ENCODE measurements around the gene CLRN1. TPM values are rescaled to one million over a fixed set of nuclear protein-coding genes. Genes with fewer than 3 reads are reported as not detected.

The CLRN1 gene
- total and polyA plus RNA-seq, 2 experiments from 2014 or later = 0.45 to 0.69 TPM

DNA sequence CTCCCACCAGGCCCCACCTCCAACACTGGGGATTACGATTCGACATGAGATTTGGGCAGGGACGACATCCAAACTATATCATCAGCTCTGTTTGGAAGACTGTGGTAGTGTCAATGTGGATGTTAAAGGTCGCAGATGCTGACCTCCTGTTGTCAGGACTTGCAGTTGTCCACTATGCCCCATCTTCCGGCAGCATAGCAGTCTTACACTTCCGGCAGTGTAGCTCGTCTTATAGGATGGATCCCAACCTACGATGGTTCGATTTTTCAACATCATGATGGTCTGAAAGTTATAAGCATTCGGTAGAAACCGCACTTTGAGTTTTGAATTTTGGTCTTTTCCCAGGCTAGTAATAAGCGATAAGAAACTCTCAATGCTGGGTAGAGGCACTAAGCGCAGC lies 20.6 kb downstream of the CLRN1 start:
- TF ChIP-seq ZNF114 (CRISPR knock-in tag; IDR thresholded peaks at IDR 0.05) = no peak
- no peak for TF ChIP-seq STAT1 (IDR thresholded peaks at IDR 0.05; ENCODE audit: unreplicated experiment)
- TF ChIP-seq, protein P1, sequence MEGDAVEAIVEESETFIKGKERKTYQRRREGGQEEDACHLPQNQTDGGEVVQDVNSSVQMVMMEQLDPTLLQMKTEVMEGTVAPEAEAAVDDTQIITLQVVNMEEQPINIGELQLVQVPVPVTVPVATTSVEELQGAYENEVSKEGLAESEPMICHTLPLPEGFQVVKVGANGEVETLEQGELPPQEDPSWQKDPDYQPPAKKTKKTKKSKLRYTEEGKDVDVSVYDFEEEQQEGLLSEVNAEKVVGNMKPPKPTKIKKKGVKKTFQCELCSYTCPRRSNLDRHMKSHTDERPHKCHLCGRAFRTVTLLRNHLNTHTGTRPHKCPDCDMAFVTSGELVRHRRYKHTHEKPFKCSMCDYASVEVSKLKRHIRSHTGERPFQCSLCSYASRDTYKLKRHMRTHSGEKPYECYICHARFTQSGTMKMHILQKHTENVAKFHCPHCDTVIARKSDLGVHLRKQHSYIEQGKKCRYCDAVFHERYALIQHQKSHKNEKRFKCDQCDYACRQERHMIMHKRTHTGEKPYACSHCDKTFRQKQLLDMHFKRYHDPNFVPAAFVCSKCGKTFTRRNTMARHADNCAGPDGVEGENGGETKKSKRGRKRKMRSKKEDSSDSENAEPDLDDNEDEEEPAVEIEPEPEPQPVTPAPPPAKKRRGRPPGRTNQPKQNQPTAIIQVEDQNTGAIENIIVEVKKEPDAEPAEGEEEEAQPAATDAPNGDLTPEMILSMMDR (conservative IDR thresholded peaks at IDR 0.05; ENCODE audit: low read depth in 2 of 2) = no peak
- TF ChIP-seq JUNB (IDR thresholded peaks at IDR 0.05; ENCODE audit: unreplicated experiment) = no peak
- TF ChIP-seq, protein P2, sequence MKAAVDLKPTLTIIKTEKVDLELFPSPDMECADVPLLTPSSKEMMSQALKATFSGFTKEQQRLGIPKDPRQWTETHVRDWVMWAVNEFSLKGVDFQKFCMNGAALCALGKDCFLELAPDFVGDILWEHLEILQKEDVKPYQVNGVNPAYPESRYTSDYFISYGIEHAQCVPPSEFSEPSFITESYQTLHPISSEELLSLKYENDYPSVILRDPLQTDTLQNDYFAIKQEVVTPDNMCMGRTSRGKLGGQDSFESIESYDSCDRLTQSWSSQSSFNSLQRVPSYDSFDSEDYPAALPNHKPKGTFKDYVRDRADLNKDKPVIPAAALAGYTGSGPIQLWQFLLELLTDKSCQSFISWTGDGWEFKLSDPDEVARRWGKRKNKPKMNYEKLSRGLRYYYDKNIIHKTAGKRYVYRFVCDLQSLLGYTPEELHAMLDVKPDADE (IDR thresholded peaks at IDR 0.05) = no peak
- no peak for TF ChIP-seq ZNF331 (CRISPR knock-in tag; IDR thresholded peaks at IDR 0.05; ENCODE audit: low read depth)
- TF ChIP-seq CREB1 (CRISPR knock-in tag; IDR thresholded peaks at IDR 0.05; ENCODE audit: low read depth) = no peak
- no peaks in the 10 kb centered on the region for H4K20me1 ChIP-seq (replicated peaks; ENCODE audit: insufficient read depth)
- Mint-ChIP-seq H3K36me3 (ENCODE audit: low read depth) (no peaks in the 10 kb centered on the region), H3K9me3 (no peaks in the 10 kb centered on the region), H3K27ac (no peak overlapping the region), H3K27me3 (ENCODE audit: insufficient read depth, low read depth, poor library complexity) (no peaks in the 10 kb centered on the region), H3K4me1 (no peaks in the 10 kb centered on the region), H3K4me3 (no peak overlapping the region)
- no peak for ATAC-seq
- H3K4me2 ChIP-seq = no peak overlapping the region
- no peak overlapping the region for H3K4me3 ChIP-seq
- DNase-seq (ENCODE audit: low spot score) = no peak
- no peaks in the 10 kb centered on the region for H3K4me1 ChIP-seq (ENCODE audit: insufficient read depth)
- H3K36me3 ChIP-seq (ENCODE audit: insufficient read depth) = no peaks in the 10 kb centered on the region
- no peaks in the 10 kb centered on the region for H3K9me2 ChIP-seq (ENCODE audit: insufficient read depth)
- no peaks in the 10 kb centered on the region for H3K27me3 ChIP-seq (ENCODE audit: insufficient read depth)
- no peaks in the 10 kb centered on the region for H3K79me2 ChIP-seq (replicated peaks; ENCODE audit: insufficient read depth)
- H3K27ac ChIP-seq (ENCODE audit: low read depth) = no peak overlapping the region
- H2AFZ ChIP-seq = 0 out of 2 replicates have a peak overlapping the region, but pooled peaks have one; percentile 23
- H3F3A ChIP-seq (replicated peaks; ENCODE audit: low read depth) = no peaks in the 10 kb centered on the region

DNA sequence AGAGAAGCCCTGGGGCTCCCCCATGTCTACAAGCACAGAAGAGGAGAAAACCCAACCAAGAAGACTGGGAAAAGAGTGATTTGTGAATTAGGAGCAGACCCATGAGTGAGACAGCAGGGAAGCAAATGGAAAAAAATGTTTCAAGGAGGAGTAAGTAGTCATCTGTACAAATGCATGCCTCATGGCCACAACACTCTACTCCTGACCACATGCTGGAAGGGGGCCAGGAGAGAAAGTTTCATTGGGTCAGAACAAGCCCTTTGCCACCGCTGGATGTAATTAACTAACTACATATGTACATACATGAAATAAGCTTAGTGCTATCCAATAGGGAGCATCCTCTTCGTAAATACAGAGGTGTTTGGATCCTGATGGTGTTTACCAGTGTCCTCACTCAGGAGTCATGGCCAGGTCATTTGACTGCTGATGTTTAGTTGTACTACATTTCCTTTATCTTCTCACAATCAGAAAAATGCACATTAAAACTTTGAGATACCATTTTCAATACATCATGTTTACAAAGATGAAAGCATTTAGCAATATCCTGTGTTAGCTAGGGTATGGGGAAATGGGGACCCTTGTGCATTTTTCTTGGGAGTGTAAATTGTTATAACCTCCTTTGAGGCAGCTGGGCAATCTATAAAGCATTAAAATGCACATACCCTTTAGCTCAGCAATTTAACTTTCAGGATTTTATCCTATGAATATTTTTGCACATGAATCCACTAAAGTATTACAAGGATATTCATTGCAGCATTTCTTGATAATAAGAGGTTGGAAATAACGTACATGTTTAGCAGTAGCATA lies 27.1 kb downstream of the CLRN1 start:
- no peaks in the 10 kb centered on the region for H3F3A ChIP-seq (replicated peaks; ENCODE audit: low read depth)
- Mint-ChIP-seq H3K4me3 (no peak overlapping the region), H3K27me3 (ENCODE audit: insufficient read depth, low read depth, poor library complexity) (no peaks in the 10 kb centered on the region), H3K4me1 (no peaks in the 10 kb centered on the region; the same call in 2 of the 3 replicates), H3K9me3 (peaks cover 7% of the 10 kb centered on the region), H3K36me3 (ENCODE audit: low read depth) (peaks cover 2% of the 10 kb centered on the region; the same call in 1 of the 3 replicates), H3K27ac (no peak overlapping the region)
- no peaks in the 10 kb centered on the region for H3K4me1 ChIP-seq (ENCODE audit: insufficient read depth)
- no peaks in the 10 kb centered on the region for H4K20me1 ChIP-seq (replicated peaks; ENCODE audit: insufficient read depth)
- no peaks in the 10 kb centered on the region for H3K27me3 ChIP-seq (ENCODE audit: insufficient read depth)
- no peak for DNase-seq (ENCODE audit: low spot score)
- H3K27ac ChIP-seq (ENCODE audit: low read depth) = no peak overlapping the region
- no peak overlapping the region for H3K4me3 ChIP-seq
- no peaks in the 10 kb centered on the region for H3K79me2 ChIP-seq (replicated peaks; ENCODE audit: insufficient read depth)
- H3K9me2 ChIP-seq (ENCODE audit: insufficient read depth) = no peaks in the 10 kb centered on the region
- H3K4me2 ChIP-seq = no peak overlapping the region
- ATAC-seq = no peak
- no peak overlapping the region for H2AFZ ChIP-seq
- H3K36me3 ChIP-seq (ENCODE audit: insufficient read depth) = no peaks in the 10 kb centered on the region
- TF ChIP-seq JUNB (IDR thresholded peaks at IDR 0.05; ENCODE audit: unreplicated experiment) (no peak), ZNF114 (CRISPR knock-in tag; IDR thresholded peaks at IDR 0.05) (no peak), NANOG (IDR thresholded peaks at IDR 0.05; ENCODE audit: borderline replicate concordance) (no peak)
- TF ChIP-seq, protein P3, sequence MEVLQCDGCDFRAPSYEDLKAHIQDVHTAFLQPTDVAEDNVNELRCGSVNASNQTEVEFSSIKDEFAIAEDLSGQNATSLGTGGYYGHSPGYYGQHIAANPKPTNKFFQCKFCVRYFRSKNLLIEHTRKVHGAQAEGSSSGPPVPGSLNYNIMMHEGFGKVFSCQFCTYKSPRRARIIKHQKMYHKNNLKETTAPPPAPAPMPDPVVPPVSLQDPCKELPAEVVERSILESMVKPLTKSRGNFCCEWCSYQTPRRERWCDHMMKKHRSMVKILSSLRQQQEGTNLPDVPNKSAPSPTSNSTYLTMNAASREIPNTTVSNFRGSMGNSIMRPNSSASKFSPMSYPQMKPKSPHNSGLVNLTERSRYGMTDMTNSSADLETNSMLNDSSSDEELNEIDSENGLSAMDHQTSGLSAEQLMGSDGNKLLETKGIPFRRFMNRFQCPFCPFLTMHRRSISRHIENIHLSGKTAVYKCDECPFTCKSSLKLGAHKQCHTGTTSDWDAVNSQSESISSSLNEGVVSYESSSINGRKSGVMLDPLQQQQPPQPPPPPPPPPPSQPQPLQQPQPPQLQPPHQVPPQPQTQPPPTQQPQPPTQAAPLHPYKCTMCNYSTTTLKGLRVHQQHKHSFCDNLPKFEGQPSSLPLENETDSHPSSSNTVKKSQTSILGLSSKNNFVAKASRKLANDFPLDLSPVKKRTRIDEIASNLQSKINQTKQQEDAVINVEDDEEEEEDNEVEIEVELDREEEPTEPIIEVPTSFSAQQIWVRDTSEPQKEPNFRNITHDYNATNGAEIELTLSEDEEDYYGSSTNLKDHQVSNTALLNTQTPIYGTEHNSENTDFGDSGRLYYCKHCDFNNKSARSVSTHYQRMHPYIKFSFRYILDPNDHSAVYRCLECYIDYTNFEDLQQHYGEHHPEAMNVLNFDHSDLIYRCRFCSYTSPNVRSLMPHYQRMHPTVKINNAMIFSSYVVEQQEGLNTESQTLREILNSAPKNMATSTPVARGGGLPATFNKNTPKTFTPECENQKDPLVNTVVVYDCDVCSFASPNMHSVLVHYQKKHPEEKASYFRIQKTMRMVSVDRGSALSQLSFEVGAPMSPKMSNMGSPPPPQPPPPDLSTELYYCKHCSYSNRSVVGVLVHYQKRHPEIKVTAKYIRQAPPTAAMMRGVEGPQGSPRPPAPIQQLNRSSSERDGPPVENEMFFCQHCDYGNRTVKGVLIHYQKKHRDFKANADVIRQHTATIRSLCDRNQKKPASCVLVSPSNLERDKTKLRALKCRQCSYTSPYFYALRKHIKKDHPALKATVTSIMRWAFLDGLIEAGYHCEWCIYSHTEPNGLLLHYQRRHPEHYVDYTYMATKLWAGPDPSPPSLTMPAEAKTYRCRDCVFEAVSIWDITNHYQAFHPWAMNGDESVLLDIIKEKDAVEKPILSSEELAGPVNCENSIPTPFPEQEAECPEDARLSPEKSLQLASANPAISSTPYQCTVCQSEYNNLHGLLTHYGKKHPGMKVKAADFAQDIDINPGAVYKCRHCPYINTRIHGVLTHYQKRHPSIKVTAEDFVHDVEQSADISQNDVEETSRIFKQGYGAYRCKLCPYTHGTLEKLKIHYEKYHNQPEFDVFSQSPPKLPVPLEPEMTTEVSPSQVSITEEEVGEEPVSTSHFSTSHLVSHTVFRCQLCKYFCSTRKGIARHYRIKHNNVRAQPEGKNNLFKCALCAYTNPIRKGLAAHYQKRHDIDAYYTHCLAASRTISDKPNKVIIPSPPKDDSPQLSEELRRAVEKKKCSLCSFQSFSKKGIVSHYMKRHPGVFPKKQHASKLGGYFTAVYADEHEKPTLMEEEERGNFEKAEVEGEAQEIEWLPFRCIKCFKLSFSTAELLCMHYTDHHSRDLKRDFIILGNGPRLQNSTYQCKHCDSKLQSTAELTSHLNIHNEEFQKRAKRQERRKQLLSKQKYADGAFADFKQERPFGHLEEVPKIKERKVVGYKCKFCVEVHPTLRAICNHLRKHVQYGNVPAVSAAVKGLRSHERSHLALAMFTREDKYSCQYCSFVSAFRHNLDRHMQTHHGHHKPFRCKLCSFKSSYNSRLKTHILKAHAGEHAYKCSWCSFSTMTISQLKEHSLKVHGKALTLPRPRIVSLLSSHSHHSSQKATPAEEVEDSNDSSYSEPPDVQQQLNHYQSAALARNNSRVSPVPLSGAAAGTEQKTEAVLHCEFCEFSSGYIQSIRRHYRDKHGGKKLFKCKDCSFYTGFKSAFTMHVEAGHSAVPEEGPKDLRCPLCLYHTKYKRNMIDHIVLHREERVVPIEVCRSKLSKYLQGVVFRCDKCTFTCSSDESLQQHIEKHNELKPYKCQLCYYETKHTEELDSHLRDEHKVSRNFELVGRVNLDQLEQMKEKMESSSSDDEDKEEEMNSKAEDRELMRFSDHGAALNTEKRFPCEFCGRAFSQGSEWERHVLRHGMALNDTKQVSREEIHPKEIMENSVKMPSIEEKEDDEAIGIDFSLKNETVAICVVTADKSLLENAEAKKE (CRISPR knock-in tag; IDR thresholded peaks at IDR 0.05) = no peak
- TF ChIP-seq, protein P2 (IDR thresholded peaks at IDR 0.05) = no peak
